Measurements from ENCODE around the gene RNF150.

The RNF150 gene

DNA sequence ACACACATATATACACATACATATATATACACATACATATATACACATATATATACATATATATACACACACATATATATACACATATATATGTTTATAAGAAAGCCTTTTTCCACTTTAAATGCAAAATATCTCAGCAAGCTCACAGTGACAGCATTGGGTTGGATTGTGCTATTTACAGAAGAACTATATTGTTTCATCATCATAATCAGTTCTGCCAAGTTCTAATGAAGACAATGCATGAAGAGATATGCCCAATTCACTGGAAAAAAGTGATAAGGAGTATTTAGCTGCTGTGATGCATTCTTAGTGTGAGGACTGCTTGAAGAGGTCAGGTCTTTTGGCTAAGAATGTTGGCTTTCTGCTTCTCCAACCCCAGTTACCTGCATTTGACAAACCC lies 54.4 kb downstream of the RNF150 start:
- DNase-seq (ENCODE audit: low spot score) = no peak
- Histone ChIP-seq H3K27ac (no peak overlapping the region), H3K4me3 (no peak overlapping the region)
- no peak for TF ChIP-seq CTCF (IDR thresholded peaks at IDR 0.05)

DNA sequence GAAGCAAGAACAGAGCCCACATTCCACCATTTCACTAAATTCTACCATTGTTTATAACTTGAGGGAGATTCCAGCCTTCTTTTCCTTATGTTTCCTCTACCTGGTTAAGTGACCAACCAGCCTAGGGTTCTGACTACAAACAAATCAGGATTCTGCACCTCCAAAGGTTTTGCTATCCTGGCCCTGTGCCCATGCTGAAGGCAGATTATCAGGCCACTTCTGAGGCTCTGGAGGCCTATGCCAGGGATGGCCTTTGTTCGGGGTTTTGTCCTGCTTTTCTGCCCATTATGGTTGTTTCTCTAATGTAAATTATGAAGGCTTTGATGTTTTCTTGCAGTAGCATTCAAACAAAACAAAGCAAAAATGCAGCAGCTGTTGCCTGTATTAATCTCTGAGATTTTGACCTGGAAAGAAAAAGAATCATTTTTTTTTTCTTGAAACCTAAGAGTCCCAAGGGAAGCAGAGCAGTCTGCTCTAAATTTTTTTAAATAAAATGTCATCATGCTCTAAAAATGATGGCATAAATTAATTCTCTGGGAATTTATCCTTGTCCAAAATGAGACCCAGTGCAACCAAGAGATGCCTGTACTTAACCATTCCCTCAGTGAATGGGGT lies 55.6 kb downstream of the RNF150 start:
- no peak for DNase-seq (ENCODE audit: low spot score)
- H3K4me3 ChIP-seq = no peak overlapping the region
- TF ChIP-seq CTCF (IDR thresholded peaks at IDR 0.05) = no peak
- H3K27ac ChIP-seq = no peak overlapping the region

GRCh38 chr4:141075553-141075952 lies 57.7 kb downstream of the RNF150 start:
- Histone ChIP-seq H3K4me3 (no peak overlapping the region), H3K27ac (no peak overlapping the region)
- no peak for TF ChIP-seq CTCF (IDR thresholded peaks at IDR 0.05)
- no peak for DNase-seq (ENCODE audit: low spot score)

GRCh38 chr4:141074098-141074878 lies 59.0 kb downstream of the RNF150 start:
- no peak for TF ChIP-seq CTCF (IDR thresholded peaks at IDR 0.05)
- H3K4me3 ChIP-seq = no peak overlapping the region
- no peak overlapping the region for H3K27ac ChIP-seq
- no peak for DNase-seq (ENCODE audit: low spot score)

- H3K27ac ChIP-seq = no peak overlapping the region
- no peak for TF ChIP-seq CTCF (IDR thresholded peaks at IDR 0.05)
- no peak for DNase-seq (ENCODE audit: low spot score)
- H3K4me3 ChIP-seq = no peak overlapping the region
Measured at GRCh38 chr4:141066690-141067089, 66.6 kb downstream of the RNF150 start.

DNA sequence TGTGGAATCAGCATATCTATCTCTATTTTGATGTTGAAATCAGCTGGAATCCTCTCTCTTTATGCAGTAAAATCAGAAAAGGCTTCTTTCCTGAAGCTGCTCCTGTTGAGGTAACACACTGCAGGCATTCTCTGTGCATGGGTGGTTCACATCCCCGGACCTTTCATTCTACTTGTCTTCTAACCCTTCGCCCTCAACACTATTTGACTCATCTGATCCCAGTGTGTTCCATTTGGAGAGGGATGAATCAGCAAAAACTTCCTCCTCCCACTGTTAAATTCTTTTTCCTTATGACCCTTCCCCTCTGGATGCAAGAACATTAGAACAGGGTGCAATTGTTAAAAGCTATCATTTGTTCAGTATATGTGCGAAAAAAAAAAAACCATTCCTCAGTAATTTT lies 67.4 kb downstream of the RNF150 start:
- TF ChIP-seq CTCF (IDR thresholded peaks at IDR 0.05) = no peak
- no peak overlapping the region for H3K27ac ChIP-seq
- H3K4me3 ChIP-seq = no peak overlapping the region
- DNase-seq (ENCODE audit: low spot score) = no peak

- no peak for DNase-seq (ENCODE audit: low spot score)
- H3K27ac ChIP-seq = no peak overlapping the region
- TF ChIP-seq CTCF (IDR thresholded peaks at IDR 0.05) = no peak
- no peak overlapping the region for H3K4me3 ChIP-seq
Measured at GRCh38 chr4:141062651-141063050, 70.6 kb downstream of the RNF150 start.

Data from coronary artery (tissue), 2 donors.